ENCODE results near the gene MAPK1. TPM values are rescaled to one million over a fixed set of nuclear protein-coding genes. Genes with fewer than 3 reads are reported as not detected.

The MAPK1 gene
- total RNA-seq, 1 donor from 2014 or later = 112 TPM

DNA sequence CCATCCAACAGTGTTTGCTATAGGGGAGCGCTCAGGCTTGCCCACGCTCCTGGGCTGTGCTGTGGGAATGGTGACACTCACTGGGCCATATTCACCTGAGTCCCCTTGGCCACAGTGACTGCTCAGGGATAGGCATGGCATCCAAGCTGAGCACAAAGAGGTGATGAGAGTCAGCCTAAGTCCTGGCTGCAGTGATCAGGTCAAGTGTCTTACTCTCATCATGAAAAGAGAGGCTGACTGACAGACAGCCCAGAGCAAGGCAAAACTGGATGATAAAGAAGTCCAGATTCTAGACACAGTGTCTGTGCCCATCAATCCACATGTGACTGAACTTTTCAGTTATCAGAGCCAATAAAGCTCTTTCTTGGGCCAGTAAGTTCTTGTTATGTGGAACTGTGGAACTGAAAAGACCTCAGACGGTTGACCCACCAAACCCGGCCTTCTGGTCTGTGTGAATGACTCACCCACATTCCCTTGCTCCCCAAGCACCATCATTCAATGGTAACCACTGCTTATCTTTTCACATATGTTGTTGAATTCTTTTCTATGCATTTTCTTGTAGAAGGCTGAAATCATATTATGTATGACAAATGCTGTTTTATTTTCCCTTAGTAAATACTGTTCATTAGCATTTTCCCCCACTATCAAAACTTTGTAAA, 88.6 kb downstream of the MAPK1 start:
- no peak overlapping the region for H3K27ac Mint-ChIP-seq

GRCh38 chr22:21771631-21771976, 95.8 kb downstream of the MAPK1 start:
- peaks cover 41% of the 10 kb centered on the region for H3K36me3 Mint-ChIP-seq
- H3K4me3 Mint-ChIP-seq = no peak overlapping the region

More for the DNA sequence above, 88.6 kb downstream of the MAPK1 start:
- peaks cover 27% of the 10 kb centered on the region for H3K36me3 Mint-ChIP-seq
- H3K9me3 Mint-ChIP-seq = no peaks in the 10 kb centered on the region
- TF ChIP-seq, protein P1, sequence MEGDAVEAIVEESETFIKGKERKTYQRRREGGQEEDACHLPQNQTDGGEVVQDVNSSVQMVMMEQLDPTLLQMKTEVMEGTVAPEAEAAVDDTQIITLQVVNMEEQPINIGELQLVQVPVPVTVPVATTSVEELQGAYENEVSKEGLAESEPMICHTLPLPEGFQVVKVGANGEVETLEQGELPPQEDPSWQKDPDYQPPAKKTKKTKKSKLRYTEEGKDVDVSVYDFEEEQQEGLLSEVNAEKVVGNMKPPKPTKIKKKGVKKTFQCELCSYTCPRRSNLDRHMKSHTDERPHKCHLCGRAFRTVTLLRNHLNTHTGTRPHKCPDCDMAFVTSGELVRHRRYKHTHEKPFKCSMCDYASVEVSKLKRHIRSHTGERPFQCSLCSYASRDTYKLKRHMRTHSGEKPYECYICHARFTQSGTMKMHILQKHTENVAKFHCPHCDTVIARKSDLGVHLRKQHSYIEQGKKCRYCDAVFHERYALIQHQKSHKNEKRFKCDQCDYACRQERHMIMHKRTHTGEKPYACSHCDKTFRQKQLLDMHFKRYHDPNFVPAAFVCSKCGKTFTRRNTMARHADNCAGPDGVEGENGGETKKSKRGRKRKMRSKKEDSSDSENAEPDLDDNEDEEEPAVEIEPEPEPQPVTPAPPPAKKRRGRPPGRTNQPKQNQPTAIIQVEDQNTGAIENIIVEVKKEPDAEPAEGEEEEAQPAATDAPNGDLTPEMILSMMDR (conservative IDR thresholded peaks at IDR 0.05) = no peak
- H3K4me1 Mint-ChIP-seq (ENCODE audit: unreplicated experiment) = no peaks in the 10 kb centered on the region
- H3K27me3 Mint-ChIP-seq = no peaks in the 10 kb centered on the region
- no peak overlapping the region for H3K4me3 Mint-ChIP-seq
- no peak for DNase-seq (ENCODE audit: extremely low spot score, unreplicated experiment)

GRCh38 chr22:21768435-21768834, 99.0 kb downstream of the MAPK1 start:
- Mint-ChIP-seq H3K4me1 (ENCODE audit: unreplicated experiment) (no peaks in the 10 kb centered on the region), H3K9me3 (no peaks in the 10 kb centered on the region), H3K27ac (no peak overlapping the region), H3K36me3 (peaks cover 37% of the 10 kb centered on the region), H3K4me3 (no peak overlapping the region), H3K27me3 (no peaks in the 10 kb centered on the region)
- no peak for DNase-seq (ENCODE audit: extremely low spot score, unreplicated experiment)
- TF ChIP-seq, protein P1 (conservative IDR thresholded peaks at IDR 0.05) = no peak

More at GRCh38 chr22:21771631-21771976, 95.8 kb downstream of the MAPK1 start:
- Mint-ChIP-seq H3K27ac (no peak overlapping the region), H3K4me1 (ENCODE audit: unreplicated experiment) (no peaks in the 10 kb centered on the region), H3K9me3 (no peaks in the 10 kb centered on the region), H3K27me3 (no peaks in the 10 kb centered on the region)
- DNase-seq (ENCODE audit: extremely low spot score, unreplicated experiment) = no peak
- TF ChIP-seq, protein P1 (conservative IDR thresholded peaks at IDR 0.05) = no peak

DNA sequence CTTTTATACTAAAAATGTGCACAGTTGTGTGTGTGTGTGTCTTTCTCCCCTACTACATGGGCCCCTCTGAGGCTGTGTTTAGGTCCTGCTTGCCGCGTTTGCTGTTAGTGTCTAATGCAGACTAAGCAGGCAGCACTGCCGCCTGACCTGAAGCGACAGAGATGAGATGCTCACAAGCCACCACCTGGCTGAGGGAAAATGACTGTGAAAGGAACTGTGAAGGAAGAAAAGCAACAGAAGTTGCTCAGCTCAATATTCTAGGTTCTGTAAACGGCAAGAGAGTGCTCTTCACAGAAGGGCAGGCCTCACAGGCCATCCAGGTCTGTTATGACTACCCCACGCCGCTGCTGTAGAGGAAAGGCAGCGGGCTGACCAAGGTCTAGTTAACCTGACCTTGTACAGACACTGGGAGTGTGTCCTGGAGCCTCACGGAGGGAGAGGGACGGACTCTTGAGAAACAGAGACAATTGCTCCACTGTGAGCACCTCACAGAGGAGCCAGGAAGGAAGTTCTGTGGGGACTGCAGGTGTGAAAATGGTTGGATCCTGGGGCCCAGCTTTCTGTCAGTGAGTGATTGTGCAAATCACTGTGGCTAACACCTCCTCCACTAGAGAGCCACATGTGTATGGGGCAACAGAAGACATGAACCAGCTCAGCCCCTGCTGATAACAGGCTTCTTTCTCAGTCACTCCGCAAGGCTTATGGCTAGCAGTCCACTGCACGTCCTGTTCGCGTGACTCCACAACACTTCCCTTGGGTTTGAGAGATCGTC, 100.6 kb downstream of the MAPK1 start:
- Mint-ChIP-seq H3K4me1 (ENCODE audit: unreplicated experiment) (no peaks in the 10 kb centered on the region), H3K27me3 (no peaks in the 10 kb centered on the region), H3K9me3 (no peaks in the 10 kb centered on the region), H3K36me3 (peaks cover 26% of the 10 kb centered on the region), H3K27ac (no peak overlapping the region), H3K4me3 (no peak overlapping the region)
- DNase-seq (ENCODE audit: extremely low spot score, unreplicated experiment) = no peak
- TF ChIP-seq, protein P1 (conservative IDR thresholded peaks at IDR 0.05) = no peak

DNA sequence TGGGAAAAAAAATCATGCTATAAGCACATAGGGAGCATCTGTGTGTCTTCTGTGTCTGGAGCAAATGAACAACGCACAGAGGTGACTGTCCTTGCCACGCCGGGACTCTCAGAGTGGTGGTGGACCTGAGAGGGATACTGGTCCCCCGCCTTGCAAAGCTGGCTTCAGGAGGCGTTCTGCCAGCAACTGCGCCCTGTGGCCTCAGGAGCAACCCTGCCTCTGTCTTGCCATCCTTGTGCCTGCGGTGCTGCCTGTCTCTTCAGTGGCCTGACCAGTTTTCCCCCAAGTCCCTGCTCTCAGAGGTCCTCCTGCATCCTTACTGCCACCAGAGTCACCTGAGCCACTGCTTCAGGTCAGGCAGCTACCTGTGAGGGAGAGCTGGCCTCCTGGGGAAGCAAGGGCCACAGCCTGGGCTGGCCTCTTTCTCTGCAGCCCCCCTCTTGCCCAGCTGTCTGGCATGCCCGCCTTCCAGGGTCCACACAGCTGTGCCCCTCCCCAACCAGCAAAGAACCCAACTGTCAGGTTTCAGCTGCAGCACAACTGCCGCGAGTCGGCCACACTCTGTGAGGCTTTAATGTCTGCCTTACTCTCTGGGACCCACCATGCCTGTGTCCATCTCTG, 101.4 kb downstream of the MAPK1 start:
- Mint-ChIP-seq H3K27ac (no peak overlapping the region), H3K9me3 (no peaks in the 10 kb centered on the region), H3K27me3 (no peaks in the 10 kb centered on the region), H3K4me3 (no peak overlapping the region), H3K36me3 (peaks cover 20% of the 10 kb centered on the region), H3K4me1 (ENCODE audit: unreplicated experiment) (no peaks in the 10 kb centered on the region)
- TF ChIP-seq, protein P1 (conservative IDR thresholded peaks at IDR 0.05) = no peak
- DNase-seq (ENCODE audit: extremely low spot score, unreplicated experiment) = no peak
